Activated naive CD8-positive, alpha-beta T cell treated with anti-CD3 and anti-CD28 coated beads, Interleukin-2, amount 10 ng/mL, durations not matched to agents 7 days and 5 days (primary cell): ENCODE data around the gene OR2H1. TPM values are rescaled to one million over a fixed set of nuclear protein-coding genes. Genes with fewer than 3 reads are reported as not detected.

Source experiments
- ATAC-seq: fragments of 150-1000 bp; cut with Tn5 transposase; one replicate; pipeline ENCODE4 v1.10.0; 2021; ENCODE audit warnings: low read depth, moderate library complexity
- POLR2A ChIA-PET: fragments of 350-600 bp; sonication (Branson Sonifier 250); formaldehyde crosslinking; loops from one replicate; lab custom pipeline; 2021; ENCODE audit warnings: antibody characterized with exemption; lab: Charles Lee
- DNase-seq: peaks from one replicate; pipeline ENCODE4 v3.0.0; 2021
- H3K27ac Mint-ChIP-seq: one replicate; pipeline ENCODE4 v1.8.0; 2022; ENCODE audit warnings: mild to moderate bottlenecking, mixed read lengths
- H3K27me3 Mint-ChIP-seq: one replicate; pipeline ENCODE4 v1.8.0; 2022; ENCODE audit warnings: mild to moderate bottlenecking, moderate library complexity, mixed read lengths
- H3K36me3 Mint-ChIP-seq: one replicate; pipeline ENCODE4 v1.8.0; 2021; ENCODE audit warnings: mild to moderate bottlenecking, mixed read lengths
- H3K4me1 Mint-ChIP-seq: one replicate; pipeline ENCODE4 v1.8.0; 2021; ENCODE audit warnings: mixed read lengths
- H3K4me3 Mint-ChIP-seq: one replicate; pipeline ENCODE4 v1.8.0; 2022; ENCODE audit warnings: mild to moderate bottlenecking, moderate library complexity, mixed read lengths
- H3K9me3 Mint-ChIP-seq: one replicate; pipeline ENCODE4 v1.8.0; 2021; ENCODE audit warnings: mixed read lengths
- total RNA-seq, 2 experiments: library from RNA; stranded (reverse); gene quantifications; one replicate each; pipeline ENCODE4 v1.2.3, GENCODE V29; 2021

The OR2H1 gene
- total RNA-seq, 2 experiments from 2014 or later: not detected

DNA sequence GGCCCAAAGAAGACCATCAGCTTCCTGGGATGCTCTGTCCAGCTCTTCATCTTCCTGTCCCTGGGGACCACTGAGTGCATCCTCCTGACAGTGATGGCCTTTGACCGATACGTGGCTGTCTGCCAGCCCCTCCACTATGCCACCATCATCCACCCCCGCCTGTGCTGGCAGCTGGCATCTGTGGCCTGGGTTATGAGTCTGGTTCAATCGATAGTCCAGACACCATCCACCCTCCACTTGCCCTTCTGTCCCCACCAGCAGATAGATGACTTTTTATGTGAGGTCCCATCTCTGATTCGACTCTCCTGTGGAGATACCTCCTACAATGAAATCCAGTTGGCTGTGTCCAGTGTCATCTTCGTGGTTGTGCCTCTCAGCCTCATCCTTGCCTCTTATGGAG, 5.1 kb downstream of the OR2H1 start:
- peaks cover 15% of the 10 kb centered on the region for H3K27me3 Mint-ChIP-seq
- POLR2A ChIA-PET: no interaction called here
- H3K4me1 Mint-ChIP-seq: peaks cover 2% of the 10 kb centered on the region

DNA sequence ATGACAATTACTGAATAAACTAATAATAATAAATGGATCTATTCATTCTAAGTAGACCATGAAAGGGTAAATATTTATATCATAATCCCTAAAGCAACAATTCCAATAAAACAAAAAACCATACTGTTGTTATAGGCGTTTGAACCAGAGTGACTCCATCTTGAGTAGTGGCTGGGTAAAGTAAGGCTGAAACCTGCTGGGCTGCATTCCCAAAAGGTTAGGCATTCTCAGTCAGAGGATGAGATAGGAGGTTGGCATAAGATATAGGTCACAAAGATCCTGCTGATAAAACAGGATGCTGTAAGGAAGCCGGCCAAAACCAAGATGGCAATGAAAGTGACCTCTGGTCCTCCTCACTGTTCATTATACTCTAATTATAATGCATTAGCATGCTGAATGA, 8.3 kb downstream of the OR2H1 start:
- Mint-ChIP-seq H3K36me3 (no peaks in the 10 kb centered on the region), H3K4me1 (peaks cover 2% of the 10 kb centered on the region), H3K4me3 (no peak overlapping the region), H3K27ac (no peak overlapping the region), H3K9me3 (no peaks in the 10 kb centered on the region), H3K27me3 (peaks cover 10% of the 10 kb centered on the region)
- POLR2A ChIA-PET: no interaction called here
- ATAC-seq (no peak), DNase-seq (no peak)

More for the DNA sequence above, 5.1 kb downstream of the OR2H1 start:
- no peaks in the 10 kb centered on the region for H3K9me3 Mint-ChIP-seq
- H3K4me3 Mint-ChIP-seq: no peak overlapping the region
- no peaks in the 10 kb centered on the region for H3K36me3 Mint-ChIP-seq
- ATAC-seq (no peak), DNase-seq (no peak)
- no peak overlapping the region for H3K27ac Mint-ChIP-seq

GRCh38 chr6:29465801-29466200, 8.8 kb downstream of the OR2H1 start:
- Mint-ChIP-seq H3K27me3 (peaks cover 10% of the 10 kb centered on the region), H3K9me3 (no peaks in the 10 kb centered on the region), H3K4me1 (peaks cover 2% of the 10 kb centered on the region), H3K36me3 (no peaks in the 10 kb centered on the region), H3K27ac (no peak overlapping the region), H3K4me3 (no peak overlapping the region)
- POLR2A ChIA-PET: no interaction called here
- ATAC-seq (no peak), DNase-seq (no peak)

- Mint-ChIP-seq H3K27ac (no peak overlapping the region), H3K4me3 (no peak overlapping the region), H3K36me3 (no peaks in the 10 kb centered on the region), H3K4me1 (peaks cover 2% of the 10 kb centered on the region), H3K9me3 (no peaks in the 10 kb centered on the region), H3K27me3 (peaks cover 6% of the 10 kb centered on the region)
- ATAC-seq: no peak
- POLR2A ChIA-PET: no interaction called here
- no peak for DNase-seq
Measured at GRCh38 chr6:29466241-29466640, 9.3 kb downstream of the OR2H1 start.

GRCh38 chr6:29474996-29475395, 18.0 kb downstream of the OR2H1 start:
- DNase-seq (no peak), ATAC-seq (no peak)
- POLR2A ChIA-PET: no interaction called here
- Mint-ChIP-seq H3K27ac (no peak overlapping the region), H3K4me1 (peaks cover 2% of the 10 kb centered on the region), H3K9me3 (no peaks in the 10 kb centered on the region), H3K27me3 (peaks cover 2% of the 10 kb centered on the region), H3K36me3 (no peaks in the 10 kb centered on the region), H3K4me3 (no peak overlapping the region)

DNA sequence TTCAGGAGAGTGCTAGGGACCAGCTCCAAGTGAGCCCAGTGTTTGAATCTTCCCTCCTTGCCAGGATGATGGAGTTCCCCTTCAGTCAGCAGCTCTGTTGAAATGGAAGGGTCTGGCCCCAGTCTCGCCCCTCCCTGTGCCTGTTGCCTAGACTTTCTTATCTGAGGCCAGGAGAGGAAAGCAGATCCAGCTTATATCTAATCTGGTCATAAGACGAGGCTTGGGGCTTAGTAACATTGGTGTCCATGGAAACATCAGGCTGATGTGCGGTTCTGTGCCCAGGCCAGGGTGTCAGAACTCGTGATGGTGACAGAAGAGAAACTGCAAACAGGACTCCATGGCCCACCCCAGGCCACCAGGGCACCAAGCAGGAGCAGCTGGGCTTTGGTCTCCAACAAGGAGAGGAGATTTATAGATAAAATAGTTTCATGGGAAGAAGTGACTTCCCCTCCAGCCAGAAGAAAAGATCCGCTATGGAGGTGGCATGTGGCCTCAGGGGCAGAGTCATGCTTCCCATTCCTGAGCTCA, 21.0 kb downstream of the OR2H1 start:
- Mint-ChIP-seq H3K4me1 (peaks cover 3% of the 10 kb centered on the region), H3K27me3 (peaks cover 11% of the 10 kb centered on the region), H3K4me3 (no peak overlapping the region), H3K9me3 (no peaks in the 10 kb centered on the region), H3K27ac (no peak overlapping the region), H3K36me3 (no peaks in the 10 kb centered on the region)
- DNase-seq (no peak), ATAC-seq (no peak)
- POLR2A ChIA-PET: no interaction called here

DNA sequence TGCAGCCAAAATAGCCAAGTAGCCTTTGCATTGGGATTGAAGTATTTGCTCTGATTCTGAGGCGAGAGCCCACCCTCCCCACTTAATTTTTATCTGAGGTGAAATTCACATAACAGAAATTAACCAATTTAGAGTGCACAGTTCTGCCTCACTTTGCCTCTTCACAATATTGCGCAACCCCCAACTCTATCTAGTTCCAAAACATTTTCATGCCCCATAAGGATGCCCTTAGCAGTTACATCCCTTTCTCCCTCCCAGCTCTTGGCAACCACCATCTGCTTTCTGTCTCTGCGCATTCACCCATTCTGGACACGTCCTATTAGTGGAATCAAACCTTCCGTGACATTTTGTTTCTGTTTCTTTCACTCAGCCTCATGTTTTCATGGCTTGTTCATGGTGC, 21.8 kb downstream of the OR2H1 start:
- H3K36me3 Mint-ChIP-seq: no peaks in the 10 kb centered on the region
- POLR2A ChIA-PET: no interaction called here
- no peaks in the 10 kb centered on the region for H3K9me3 Mint-ChIP-seq
- no peak overlapping the region for H3K27ac Mint-ChIP-seq
- no peak overlapping the region for H3K4me3 Mint-ChIP-seq
- H3K27me3 Mint-ChIP-seq: peaks cover 18% of the 10 kb centered on the region
- DNase-seq (no peak), ATAC-seq (no peak)
- H3K4me1 Mint-ChIP-seq: peaks cover 3% of the 10 kb centered on the region

DNA sequence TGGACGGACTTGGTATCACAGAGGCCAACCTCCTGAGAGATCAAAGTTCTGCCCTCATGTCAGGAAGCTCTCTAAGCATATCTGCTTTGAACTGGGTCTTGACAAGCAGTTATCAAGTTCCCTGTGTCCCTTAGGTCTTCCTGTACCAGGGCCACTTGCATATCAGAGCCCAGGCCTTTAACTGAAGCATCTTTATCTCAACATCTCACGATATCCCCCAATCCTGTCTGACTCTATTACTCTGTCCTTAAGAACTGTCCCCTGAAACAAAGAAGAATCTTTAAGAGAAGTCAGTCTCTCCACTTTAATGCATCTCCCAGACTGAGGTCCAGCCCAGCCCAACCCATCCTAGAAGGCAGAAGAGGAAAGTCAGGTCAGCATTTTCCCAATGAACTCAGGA, 22.6 kb downstream of the OR2H1 start:
- H3K9me3 Mint-ChIP-seq: no peaks in the 10 kb centered on the region
- peaks cover 3% of the 10 kb centered on the region for H3K4me1 Mint-ChIP-seq
- no peaks in the 10 kb centered on the region for H3K36me3 Mint-ChIP-seq
- POLR2A ChIA-PET: no interaction called here
- H3K4me3 Mint-ChIP-seq: no peak overlapping the region
- no peak for DNase-seq
- H3K27me3 Mint-ChIP-seq: peaks cover 19% of the 10 kb centered on the region
- no peak overlapping the region for H3K27ac Mint-ChIP-seq
- ATAC-seq: no peak

- no peaks in the 10 kb centered on the region for H3K36me3 Mint-ChIP-seq
- no peak overlapping the region for H3K27ac Mint-ChIP-seq
- no peaks in the 10 kb centered on the region for H3K9me3 Mint-ChIP-seq
- peaks cover 25% of the 10 kb centered on the region for H3K27me3 Mint-ChIP-seq
- peaks cover 3% of the 10 kb centered on the region for H3K4me1 Mint-ChIP-seq
- no peak overlapping the region for H3K4me3 Mint-ChIP-seq
- POLR2A ChIA-PET: no interaction called here
- DNase-seq (no peak), ATAC-seq (no peak)
Measured at GRCh38 chr6:29483186-29483585, 26.2 kb downstream of the OR2H1 start.

DNA sequence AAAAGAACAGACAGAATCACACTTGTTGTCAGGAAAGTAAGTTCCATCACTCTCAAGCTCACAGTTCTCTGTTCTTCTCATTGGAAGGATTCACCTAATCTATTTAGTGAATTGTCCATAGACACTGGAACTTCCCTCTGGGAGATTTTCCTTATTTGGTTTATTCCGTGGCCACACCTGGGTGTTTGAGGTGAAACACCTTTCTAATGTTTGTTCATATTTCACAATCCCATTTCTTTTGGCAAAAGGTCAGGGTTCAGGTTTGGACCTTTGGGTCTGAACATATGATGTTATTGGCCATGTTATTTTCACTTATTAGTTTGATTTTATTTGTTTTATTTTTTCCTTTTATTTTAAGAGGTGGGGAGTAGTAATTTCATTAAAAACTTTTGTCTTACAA, 26.8 kb downstream of the OR2H1 start:
- POLR2A ChIA-PET: no interaction called here
- Mint-ChIP-seq H3K9me3 (no peaks in the 10 kb centered on the region), H3K4me1 (peaks cover 3% of the 10 kb centered on the region), H3K4me3 (no peak overlapping the region), H3K27me3 (peaks cover 25% of the 10 kb centered on the region), H3K36me3 (no peaks in the 10 kb centered on the region), H3K27ac (no peak overlapping the region)
- DNase-seq (no peak), ATAC-seq (no peak)

- POLR2A ChIA-PET: no interaction called here
- Mint-ChIP-seq H3K27ac (no peak overlapping the region), H3K9me3 (peaks cover 1% of the 10 kb centered on the region), H3K36me3 (no peaks in the 10 kb centered on the region), H3K27me3 (peaks cover 25% of the 10 kb centered on the region), H3K4me1 (no peaks in the 10 kb centered on the region), H3K4me3 (no peak overlapping the region)
- ATAC-seq (no peak), DNase-seq (no peak)
Measured at GRCh38 chr6:29486577-29486976, 29.6 kb downstream of the OR2H1 start.

GRCh38 chr6:29487131-29487530, 30.2 kb downstream of the OR2H1 start:
- no peak for ATAC-seq

GRCh38 chr6:29487660-29488059, 30.7 kb downstream of the OR2H1 start, which contains the start of gene MAS1L:
Gene MAS1L, minus strand, starts transcription at chr6:29487956. Its CDS starts 54 bp downstream, at chr6:29487902.
- peaks cover 15% of the 10 kb centered on the region for H3K27me3 Mint-ChIP-seq
- H3K27ac Mint-ChIP-seq: no peak within 1 kb of the TSS
- POLR2A ChIA-PET: no interaction called here
- no peaks in the 10 kb centered on the region for H3K36me3 Mint-ChIP-seq
- ATAC-seq (no peak), DNase-seq (no peak)
- H3K4me3 Mint-ChIP-seq: no peak within 1 kb of the TSS
- no peaks in the 10 kb centered on the region for H3K4me1 Mint-ChIP-seq
- peaks cover 1% of the 10 kb centered on the region for H3K9me3 Mint-ChIP-seq

More at GRCh38 chr6:29487131-29487530, 30.2 kb downstream of the OR2H1 start:
- Mint-ChIP-seq H3K4me3 (no peak overlapping the region), H3K4me1 (no peaks in the 10 kb centered on the region), H3K9me3 (peaks cover 1% of the 10 kb centered on the region), H3K27me3 (peaks cover 21% of the 10 kb centered on the region), H3K36me3 (no peaks in the 10 kb centered on the region), H3K27ac (no peak overlapping the region)
- no peak for DNase-seq
- POLR2A ChIA-PET: no interaction called here

- no peaks in the 10 kb centered on the region for H3K36me3 Mint-ChIP-seq
- peaks cover 8% of the 10 kb centered on the region for H3K27me3 Mint-ChIP-seq
- H3K4me3 Mint-ChIP-seq: no peak overlapping the region
- H3K4me1 Mint-ChIP-seq: no peaks in the 10 kb centered on the region
- H3K27ac Mint-ChIP-seq: no peak overlapping the region
- H3K9me3 Mint-ChIP-seq: peaks cover 1% of the 10 kb centered on the region
- DNase-seq (no peak), ATAC-seq (no peak)
- POLR2A ChIA-PET: no interaction called here
Measured at GRCh38 chr6:29488874-29489273, 31.9 kb downstream of the OR2H1 start.

DNA sequence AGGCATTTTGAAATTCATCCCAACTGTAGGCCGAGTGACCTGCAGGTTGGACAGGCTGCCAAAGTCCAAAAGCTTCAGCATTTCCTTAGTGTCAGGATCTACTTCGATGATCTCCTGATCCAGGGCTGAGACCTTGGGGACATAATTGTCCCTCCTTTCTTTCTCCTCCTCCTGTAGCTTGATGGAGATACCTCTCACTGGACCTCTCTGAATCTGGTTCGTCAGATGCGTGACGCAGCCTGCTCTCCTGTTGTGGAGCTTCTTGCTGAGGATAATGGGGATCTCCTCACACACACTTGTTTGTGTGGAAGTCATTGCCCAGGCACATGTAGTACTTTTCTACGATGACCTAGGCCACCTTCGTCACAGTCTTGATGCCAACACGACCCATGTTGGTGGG, 32.3 kb downstream of the OR2H1 start:
- H3K9me3 Mint-ChIP-seq: peaks cover 1% of the 10 kb centered on the region
- no peak overlapping the region for H3K4me3 Mint-ChIP-seq
- ATAC-seq (no peak), DNase-seq (no peak)
- H3K4me1 Mint-ChIP-seq: no peaks in the 10 kb centered on the region
- POLR2A ChIA-PET: no interaction called here
- H3K27ac Mint-ChIP-seq: no peak overlapping the region
- H3K27me3 Mint-ChIP-seq: peaks cover 7% of the 10 kb centered on the region
- H3K36me3 Mint-ChIP-seq: no peaks in the 10 kb centered on the region
